ENCODE measurements around the gene ARHGAP19.

DNA sequence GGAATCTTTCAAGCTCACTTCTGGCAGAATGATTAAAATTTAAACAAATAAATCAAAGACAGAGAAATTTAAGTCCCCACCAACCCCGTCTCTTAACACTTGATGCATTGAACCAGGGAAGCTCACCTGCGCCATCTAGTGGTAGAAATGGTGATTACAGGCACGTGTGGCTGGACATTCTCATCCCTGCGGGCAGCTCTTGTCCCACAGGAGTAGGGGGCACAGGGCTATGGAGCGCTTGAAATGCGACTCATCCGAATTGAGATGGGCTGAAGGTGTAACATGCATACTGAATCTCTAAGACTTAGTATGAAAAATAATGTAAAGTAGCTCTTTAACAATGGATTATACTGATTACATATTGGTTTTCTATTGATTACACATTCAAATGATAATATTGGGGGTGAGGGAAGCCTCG is 81.9 kb downstream of the ARHGAP19 start:
- TF ChIP-seq ZNF510 (tag by site-specific recombination; IDR thresholded peaks at IDR 0.05; ENCODE audit: insufficient replicate concordance) (no peak), ZNF707 (tag by site-specific recombination; IDR thresholded peaks at IDR 0.05) (no peak), YY1 (tag by site-specific recombination; IDR thresholded peaks at IDR 0.05) (no peak), SCRT1 (tag by site-specific recombination; IDR thresholded peaks at IDR 0.05; ENCODE audit: borderline replicate concordance) (no peak), ZNF24 (tag by site-specific recombination; IDR thresholded peaks at IDR 0.05) (no peak), ZNF677 (tag by site-specific recombination; IDR thresholded peaks at IDR 0.05) (no peak), ZNF274 (IDR thresholded peaks at IDR 0.05; ENCODE audit: low read length) (no peak), ZNF274 (tag by site-specific recombination; IDR thresholded peaks at IDR 0.05; ENCODE audit: borderline replicate concordance) (no peak), ZNF202 (tag by site-specific recombination; IDR thresholded peaks at IDR 0.05; ENCODE audit: borderline replicate concordance) (no peak), ZEB2 (tag by site-specific recombination; IDR thresholded peaks at IDR 0.05) (no peak)
- TF ChIP-seq, protein P1, sequence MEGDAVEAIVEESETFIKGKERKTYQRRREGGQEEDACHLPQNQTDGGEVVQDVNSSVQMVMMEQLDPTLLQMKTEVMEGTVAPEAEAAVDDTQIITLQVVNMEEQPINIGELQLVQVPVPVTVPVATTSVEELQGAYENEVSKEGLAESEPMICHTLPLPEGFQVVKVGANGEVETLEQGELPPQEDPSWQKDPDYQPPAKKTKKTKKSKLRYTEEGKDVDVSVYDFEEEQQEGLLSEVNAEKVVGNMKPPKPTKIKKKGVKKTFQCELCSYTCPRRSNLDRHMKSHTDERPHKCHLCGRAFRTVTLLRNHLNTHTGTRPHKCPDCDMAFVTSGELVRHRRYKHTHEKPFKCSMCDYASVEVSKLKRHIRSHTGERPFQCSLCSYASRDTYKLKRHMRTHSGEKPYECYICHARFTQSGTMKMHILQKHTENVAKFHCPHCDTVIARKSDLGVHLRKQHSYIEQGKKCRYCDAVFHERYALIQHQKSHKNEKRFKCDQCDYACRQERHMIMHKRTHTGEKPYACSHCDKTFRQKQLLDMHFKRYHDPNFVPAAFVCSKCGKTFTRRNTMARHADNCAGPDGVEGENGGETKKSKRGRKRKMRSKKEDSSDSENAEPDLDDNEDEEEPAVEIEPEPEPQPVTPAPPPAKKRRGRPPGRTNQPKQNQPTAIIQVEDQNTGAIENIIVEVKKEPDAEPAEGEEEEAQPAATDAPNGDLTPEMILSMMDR (tag by site-specific recombination; IDR thresholded peaks at IDR 0.05) = peak; percentile 72
